Astrocyte (in vitro differentiated cells and primary cell): ENCODE data around the gene RAB36.

Source experiments
- EZH2 ChIP-seq: IDR thresholded peaks from 2 replicates; pipeline ENCODE4 v1.6.1; 2012; ENCODE audit warnings: mild to moderate bottlenecking, low read length, inconsistent platforms; ENCODE audit not compliant: insufficient read depth
- TF ChIP-seq, protein P1 (sequence below): IDR thresholded peaks from 2 replicates; pipeline ENCODE4 v1.5.1; 2011; ENCODE audit warnings: low read depth, mild to moderate bottlenecking, inconsistent platforms, low read length, moderate library complexity; ENCODE audit not compliant: insufficient read depth

DNA sequence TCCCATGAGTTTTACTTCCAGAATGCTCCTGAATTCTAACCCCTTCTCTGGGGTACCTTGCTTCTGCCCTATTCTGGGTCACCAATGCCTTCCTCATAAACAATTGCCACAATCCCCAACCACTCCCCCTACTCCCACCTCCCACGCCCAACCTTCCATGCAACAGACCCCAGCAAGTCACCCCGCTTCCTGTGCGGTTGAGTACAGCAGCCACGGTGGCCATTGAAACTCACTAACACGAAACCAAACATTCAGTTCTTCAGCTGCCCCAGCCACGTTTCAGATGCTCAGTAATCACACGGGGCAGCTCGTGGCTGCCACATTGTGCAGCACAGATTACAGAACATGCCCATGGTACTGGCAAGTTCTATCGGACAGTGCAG lies 31.4 kb downstream of the RAB36 start:
- TF ChIP-seq, protein P1, sequence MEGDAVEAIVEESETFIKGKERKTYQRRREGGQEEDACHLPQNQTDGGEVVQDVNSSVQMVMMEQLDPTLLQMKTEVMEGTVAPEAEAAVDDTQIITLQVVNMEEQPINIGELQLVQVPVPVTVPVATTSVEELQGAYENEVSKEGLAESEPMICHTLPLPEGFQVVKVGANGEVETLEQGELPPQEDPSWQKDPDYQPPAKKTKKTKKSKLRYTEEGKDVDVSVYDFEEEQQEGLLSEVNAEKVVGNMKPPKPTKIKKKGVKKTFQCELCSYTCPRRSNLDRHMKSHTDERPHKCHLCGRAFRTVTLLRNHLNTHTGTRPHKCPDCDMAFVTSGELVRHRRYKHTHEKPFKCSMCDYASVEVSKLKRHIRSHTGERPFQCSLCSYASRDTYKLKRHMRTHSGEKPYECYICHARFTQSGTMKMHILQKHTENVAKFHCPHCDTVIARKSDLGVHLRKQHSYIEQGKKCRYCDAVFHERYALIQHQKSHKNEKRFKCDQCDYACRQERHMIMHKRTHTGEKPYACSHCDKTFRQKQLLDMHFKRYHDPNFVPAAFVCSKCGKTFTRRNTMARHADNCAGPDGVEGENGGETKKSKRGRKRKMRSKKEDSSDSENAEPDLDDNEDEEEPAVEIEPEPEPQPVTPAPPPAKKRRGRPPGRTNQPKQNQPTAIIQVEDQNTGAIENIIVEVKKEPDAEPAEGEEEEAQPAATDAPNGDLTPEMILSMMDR = no peak
- no peak for TF ChIP-seq EZH2
